SW 1271 (cell line): ENCODE measurements around the gene FAAP100.

ENCODE experiments used
- DNase-seq, 2 experiments: peaks; one replicate each; lab custom pipeline; 2025; lab: John Stamatoyannopoulos, UW

FAAP100 gene

GRCh38 chr17:81524865-81525159, 27.3 kb downstream of the FAAP100 start:
- DNase-seq, result no peak

GRCh38 chr17:81524039-81524864, 27.9 kb downstream of the FAAP100 start:
- DNase-seq, result no peak

- no peak for DNase-seq
Measured at GRCh38 chr17:81523402-81524038, 28.6 kb downstream of the FAAP100 start.

GRCh38 chr17:81522491-81523401, 29.4 kb downstream of the FAAP100 start:
- no peak for DNase-seq

- no peak for DNase-seq
Measured at GRCh38 chr17:81520021-81520901, 31.9 kb downstream of the FAAP100 start.

GRCh38 chr17:81519284-81520020, 32.7 kb downstream of the FAAP100 start:
- DNase-seq, result no peak

- DNase-seq, result no peak
Measured at GRCh38 chr17:81518785-81519283, 33.3 kb downstream of the FAAP100 start.

- DNase-seq, result no peak
Measured at GRCh38 chr17:81518113-81518784, 33.9 kb downstream of the FAAP100 start.

- DNase-seq, result no peak
Measured at GRCh38 chr17:81517339-81518112, 34.6 kb downstream of the FAAP100 start.

- DNase-seq, result no peak
Measured at GRCh38 chr17:81517009-81517338, 35.2 kb downstream of the FAAP100 start.

GRCh38 chr17:81516439-81516838, 35.7 kb downstream of the FAAP100 start:
- DNase-seq, result no peak

GRCh38 chr17:81515530-81516041, 36.6 kb downstream of the FAAP100 start:
- DNase-seq, result no peak

GRCh38 chr17:81514739-81515529, 37.2 kb downstream of the FAAP100 start:
- DNase-seq, result peak in 1 of 2 experiments; percentile 47

- no peak for DNase-seq
Measured at GRCh38 chr17:81514489-81514738, 37.7 kb downstream of the FAAP100 start.

- DNase-seq, result no peak
Measured at GRCh38 chr17:81513753-81514488, 38.2 kb downstream of the FAAP100 start.

- peak; percentile 37 to 38 for DNase-seq
Measured at GRCh38 chr17:81513372-81513752, 38.8 kb downstream of the FAAP100 start.

GRCh38 chr17:81512562-81513371, 39.4 kb downstream of the FAAP100 start, which contains the start of gene ACTG1:
Gene ACTG1, minus strand, starts transcription at chr17:81512799. Its CDS starts 445 bp downstream, at chr17:81512354.
- DNase-seq, result peak; percentile 31 to 86
